DND-41 (cell line): Measurements from ENCODE around the gene TBPL1.

ENCODE experiments used
- EZH2 ChIP-seq: IDR thresholded peaks from 3 replicates; pipeline ENCODE4 v1.6.1; 2012; ENCODE audit warnings: borderline replicate concordance, low read depth, mild to moderate bottlenecking, moderate library complexity, low read length, inconsistent platforms; ENCODE audit not compliant: severe bottlenecking
- TF ChIP-seq, protein P1 (sequence below): IDR thresholded peaks from 2 replicates; pipeline ENCODE4 v1.5.1; 2012; ENCODE audit warnings: borderline replicate concordance, low read length, moderate library complexity, mild to moderate bottlenecking; ENCODE audit not compliant: poor library complexity, severe bottlenecking; ENCODE audit errors: extremely low read depth

DNA sequence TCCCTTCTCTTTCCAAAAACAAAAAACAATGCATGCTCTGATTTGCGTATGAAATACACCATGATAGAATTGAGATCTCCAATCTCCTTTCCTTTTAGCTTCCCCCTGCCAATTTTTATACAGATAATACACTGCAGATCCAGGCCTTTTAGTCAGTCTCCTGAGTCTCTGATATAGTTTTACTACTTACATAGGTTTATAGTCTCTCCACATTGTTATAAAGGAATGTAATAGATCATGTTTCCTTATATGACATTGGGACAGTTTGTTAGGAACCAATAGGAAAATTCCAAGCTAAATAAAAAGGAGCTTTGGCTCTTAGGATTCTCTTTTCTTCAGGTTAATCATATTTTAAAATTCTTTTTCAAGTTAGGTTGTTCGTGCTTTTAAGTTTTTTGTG is 36.5 kb downstream of the TBPL1 start:
- no peak for TF ChIP-seq EZH2
- TF ChIP-seq, protein P1, sequence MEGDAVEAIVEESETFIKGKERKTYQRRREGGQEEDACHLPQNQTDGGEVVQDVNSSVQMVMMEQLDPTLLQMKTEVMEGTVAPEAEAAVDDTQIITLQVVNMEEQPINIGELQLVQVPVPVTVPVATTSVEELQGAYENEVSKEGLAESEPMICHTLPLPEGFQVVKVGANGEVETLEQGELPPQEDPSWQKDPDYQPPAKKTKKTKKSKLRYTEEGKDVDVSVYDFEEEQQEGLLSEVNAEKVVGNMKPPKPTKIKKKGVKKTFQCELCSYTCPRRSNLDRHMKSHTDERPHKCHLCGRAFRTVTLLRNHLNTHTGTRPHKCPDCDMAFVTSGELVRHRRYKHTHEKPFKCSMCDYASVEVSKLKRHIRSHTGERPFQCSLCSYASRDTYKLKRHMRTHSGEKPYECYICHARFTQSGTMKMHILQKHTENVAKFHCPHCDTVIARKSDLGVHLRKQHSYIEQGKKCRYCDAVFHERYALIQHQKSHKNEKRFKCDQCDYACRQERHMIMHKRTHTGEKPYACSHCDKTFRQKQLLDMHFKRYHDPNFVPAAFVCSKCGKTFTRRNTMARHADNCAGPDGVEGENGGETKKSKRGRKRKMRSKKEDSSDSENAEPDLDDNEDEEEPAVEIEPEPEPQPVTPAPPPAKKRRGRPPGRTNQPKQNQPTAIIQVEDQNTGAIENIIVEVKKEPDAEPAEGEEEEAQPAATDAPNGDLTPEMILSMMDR, result no peak
